Measurements from ENCODE around the gene IL18R1.

GRCh38 chr2:102412199-102412598, 56.6 kb downstream of the IL18R1 start:
- TF ChIP-seq CTCF (IDR thresholded peaks at IDR 0.05; ENCODE audit: insufficient read depth, low read depth, low read length) (no peak), EZH2 (IDR thresholded peaks at IDR 0.05; ENCODE audit: insufficient read depth, low read length) (no peak)
